Measurements from ENCODE around the gene MT4.

DNA sequence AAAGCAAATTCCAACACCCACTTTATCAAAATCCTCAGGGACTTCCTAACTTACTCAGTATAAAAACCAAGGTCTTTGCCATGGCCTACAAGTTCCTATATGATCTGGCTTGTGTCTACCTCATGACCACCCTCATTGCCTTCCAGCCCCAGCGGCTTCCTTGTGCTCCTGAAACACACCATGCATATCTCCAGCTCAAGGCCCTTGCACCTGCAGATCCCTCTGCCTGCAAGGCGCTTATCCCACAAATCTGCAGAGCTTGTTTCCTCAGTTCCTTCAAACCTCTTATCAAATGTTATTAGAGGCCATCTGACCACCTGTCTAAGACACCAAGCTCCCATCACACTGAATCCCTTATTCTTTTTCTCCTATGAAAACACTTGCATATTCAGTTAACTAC, 47.7 kb upstream of the MT4 start:
- TF ChIP-seq, protein P1, sequence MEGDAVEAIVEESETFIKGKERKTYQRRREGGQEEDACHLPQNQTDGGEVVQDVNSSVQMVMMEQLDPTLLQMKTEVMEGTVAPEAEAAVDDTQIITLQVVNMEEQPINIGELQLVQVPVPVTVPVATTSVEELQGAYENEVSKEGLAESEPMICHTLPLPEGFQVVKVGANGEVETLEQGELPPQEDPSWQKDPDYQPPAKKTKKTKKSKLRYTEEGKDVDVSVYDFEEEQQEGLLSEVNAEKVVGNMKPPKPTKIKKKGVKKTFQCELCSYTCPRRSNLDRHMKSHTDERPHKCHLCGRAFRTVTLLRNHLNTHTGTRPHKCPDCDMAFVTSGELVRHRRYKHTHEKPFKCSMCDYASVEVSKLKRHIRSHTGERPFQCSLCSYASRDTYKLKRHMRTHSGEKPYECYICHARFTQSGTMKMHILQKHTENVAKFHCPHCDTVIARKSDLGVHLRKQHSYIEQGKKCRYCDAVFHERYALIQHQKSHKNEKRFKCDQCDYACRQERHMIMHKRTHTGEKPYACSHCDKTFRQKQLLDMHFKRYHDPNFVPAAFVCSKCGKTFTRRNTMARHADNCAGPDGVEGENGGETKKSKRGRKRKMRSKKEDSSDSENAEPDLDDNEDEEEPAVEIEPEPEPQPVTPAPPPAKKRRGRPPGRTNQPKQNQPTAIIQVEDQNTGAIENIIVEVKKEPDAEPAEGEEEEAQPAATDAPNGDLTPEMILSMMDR (IDR thresholded peaks at IDR 0.05; ENCODE audit: low read depth, low read length): no peak
- TF ChIP-seq EZH2phosphoT487 (IDR thresholded peaks at IDR 0.05; ENCODE audit: low read depth): no peak

All from OCI-LY3 (cell line).